HepG2 (cell line): Measurements from ENCODE around the gene POU2F2. TPM values are rescaled to one million over a fixed set of nuclear protein-coding genes. Genes with fewer than 3 reads are reported as not detected.
"Not testable (repeated sequence)": the region's sequence is repeated elsewhere in the genome, so short reads cannot be mapped to it uniquely, and the experiment has no call there.

Experiments used
- ATAC-seq: fragments of 200-7000 bp; cut with Tn5 transposase; 3 replicates; pipeline ENCODE4 v1.9.1; 2020; ENCODE audit warnings: mild to moderate bottlenecking, moderate library complexity
- BruUV-seq: library from RNA; stranded (reverse); fragments of 400-500 nt; replicated peaks from 2 replicates; lab custom pipeline; 2021; lab: Mats Ljungman, UMichigan
- CTCF ChIA-PET: fragments of 300-600 bp; formaldehyde crosslinking; extraction: SDS; loops from one replicate; lab custom pipeline; 2021; ENCODE audit warnings: low total read pairs, inconsistent platforms, low intra/inter-chr PET ratio; lab: Yijun Ruan, JAX
- POLR2A ChIA-PET: fragments of 350-600 bp; sonication (Branson Sonifier 250); formaldehyde crosslinking; loops from one replicate; lab custom pipeline; 2020; ENCODE audit warnings: antibody characterized with exemption, inconsistent platforms; lab: Yijun Ruan, JAX
- DNase-seq: peaks from one replicate; pipeline ENCODE4 v3.0.0-alpha.2; 2015; ENCODE audit warnings: low spot score
- FAIRE-seq: peaks from 3 replicates; lab custom pipeline; 2011; peaks lifted over from hg19 to GRCh38; lab: Jason Lieb, UNC
- H2AFZ ChIP-seq: one replicate; pipeline ENCODE4 v1.6.1; 2011; ENCODE audit warnings: low read length, inconsistent platforms
- H3K27ac ChIP-seq: fragments of 300-600 bp; 3 replicates; pipeline ENCODE4 v1.8.0; 2011; ENCODE audit warnings: mixed run types, mild to moderate bottlenecking, mixed read lengths, low read length, inconsistent platforms; ENCODE audit not compliant: insufficient read depth; ENCODE audit errors: extremely low read length
- H3K27me3 ChIP-seq, 2 experiments: fragments of 200-600 bp in 1 of 2; 2 replicates in 1 of 2; 3 replicates in 1 of 2; pipeline versions ENCODE4 v1.6.0 to v1.8.0; 2011; ENCODE audit warnings: low read length in 2 of 2, mild to moderate bottlenecking in 2 of 2, moderate library complexity in 2 of 2, inconsistent platforms in 1 of 2; ENCODE audit not compliant: insufficient read depth in 2 of 2, control insufficient read depth in 1 of 2
- H3K36me3 ChIP-seq, 2 experiments: fragments of 200-600 bp in 1 of 2; replicated peaks in 1 of 2; 2 replicates in 1 of 2; 3 replicates in 1 of 2; pipeline versions ENCODE4 v1.5.1 to v1.8.0; 2011; ENCODE audit warnings: low read length in 2 of 2, inconsistent platforms in 1 of 2; ENCODE audit not compliant: insufficient read depth in 2 of 2, control insufficient read depth in 1 of 2
- H3K4me1 ChIP-seq: 2 replicates; pipeline ENCODE4 v1.5.1; 2012; ENCODE audit warnings: low read length, inconsistent platforms; ENCODE audit not compliant: insufficient read depth
- H3K4me2 ChIP-seq: 2 replicates; pipeline ENCODE4 v1.6.0; 2011; ENCODE audit warnings: low read depth, low read length, inconsistent platforms
- H3K4me3 ChIP-seq, 3 experiments: fragments of 200-600 bp in 1 of 3; sonication (generic), shearing (Covaris generic) in 1 of 3; replicated peaks in 1 of 3; 2 replicates each; pipeline ENCODE4 v1.5.1; 2011 to 2016; ENCODE audit warnings: low read length in 3 of 3, inconsistent platforms in 2 of 3, low read depth in 2 of 3, mild to moderate bottlenecking in 2 of 3, control low read depth in 1 of 3, mixed read lengths in 1 of 3; ENCODE audit not compliant: insufficient read depth in 1 of 3
- H3K79me2 ChIP-seq: one replicate; pipeline ENCODE4 v1.6.1; 2011; ENCODE audit warnings: low read length, inconsistent platforms; ENCODE audit not compliant: insufficient read depth
- H3K9ac ChIP-seq: 2 replicates; pipeline ENCODE4 v1.6.0; 2011; ENCODE audit warnings: mild to moderate bottlenecking, low read depth, low read length, inconsistent platforms; ENCODE audit not compliant: insufficient read depth
- H3K9me3 ChIP-seq: 2 replicates; pipeline ENCODE4 v1.5.1; 2012; ENCODE audit warnings: mild to moderate bottlenecking, low read length
- H4K20me1 ChIP-seq: 2 replicates; pipeline ENCODE4 v1.6.0; 2011; ENCODE audit warnings: inconsistent platforms, mild to moderate bottlenecking, low read length, moderate library complexity; ENCODE audit not compliant: insufficient read depth
- AKNA ChIP-seq: sonication (generic); formaldehyde crosslinking; IDR thresholded peaks from 2 replicates; pipeline ENCODE4 v1.4.0; 2020; ENCODE audit warnings: missing genetic modification reagents, borderline replicate concordance
- FOSL2 ChIP-seq: sonication (generic); formaldehyde crosslinking; IDR thresholded peaks from 2 replicates; pipeline ENCODE4 v1.4.0; 2020; ENCODE audit warnings: missing genetic modification reagents
- MTA3 ChIP-seq: sonication (generic); formaldehyde crosslinking; IDR thresholded peaks from 2 replicates; pipeline ENCODE4 v1.4.0; 2020; ENCODE audit warnings: missing genetic modification reagents
- ZNF800 ChIP-seq: sonication (generic); formaldehyde crosslinking; IDR thresholded peaks from 2 replicates; pipeline ENCODE4 v1.4.0; 2020; ENCODE audit warnings: missing genetic modification reagents
- ZSCAN25 ChIP-seq: sonication (generic); formaldehyde crosslinking; IDR thresholded peaks from 2 replicates; pipeline ENCODE4 v1.8.0; 2022; ENCODE audit warnings: mild to moderate bottlenecking, missing genetic modification reagents
- WGBS: methylation state at CpG from one replicate; pipeline ENCODE4 v1.1.6; 2017; ENCODE audit warnings: low lambda C conversion rate; 5-methylcytosine and 5-hydroxymethylcytosine counted together
- in situ Hi-C: cut with HindIII; loops from 2 replicates; pipeline ENCODE4 v1.10.0; 2017; ENCODE audit warnings: low pct_unique_long_range_greater_than_20kb; ENCODE audit not compliant: extremely low pct_ligation_motif_present
- intact Hi-C: fragments of 100-400 bp; cut with micrococcal nuclease; formaldehyde crosslinking; loops from one replicate; pipeline ENCODE4 v1.10.0; 2022; ENCODE audit not compliant: unreplicated experiment
- polyA plus RNA-seq, 8 experiments: library from polyadenylated mRNA; depleted of rRNA in 3 of 8; stranded (reverse) in 7 of 8; unstranded in 1 of 8; fragments of >200 nt; fragmentation: Illumina TruSeq in 4 of 8; extraction: Trizol in 4 of 8; gene quantifications; 2 replicates each; pipeline versions ENCODE4 v1.2.1 to v1.2.3, GENCODE V29; 2011 to 2016; ENCODE audit warnings: low read depth in 4 of 8, missing spikeins in 1 of 8, mixed read lengths in 1 of 8; ENCODE audit not compliant: insufficient read depth in 1 of 8
- total RNA-seq, 5 experiments: library from RNA; depleted of rRNA; stranded (reverse); fragments of >200 nt; fragmentation: Illumina TruSeq; extraction: Trizol; gene quantifications; 2 replicates each; pipeline ENCODE4 v1.2.3, GENCODE V29; 2016; ENCODE audit warnings: low read depth in 1 of 5

POU2F2 gene
- total and polyA plus RNA-seq, 2 of the 13 experiments (the other 11 are each of a cell fraction or from before 2014, with no cell fraction given), result 0.09 to 0.17 TPM

GRCh38 chr19:42102877-42103276 is 29.4 kb downstream of the POU2F2 start (continued):
- no peak for TF ChIP-seq ZNF800 (CRISPR knock-in tag)
- TF ChIP-seq ZSCAN25 (CRISPR knock-in tag), result no peak
- no peak for TF ChIP-seq MTA3 (CRISPR knock-in tag)
- no peak for TF ChIP-seq AKNA (CRISPR knock-in tag)

- H3K27ac ChIP-seq, CTCF ChIA-PET, intact Hi-C loops, ATAC-seq, DNase-seq, BruUV-seq, H3K4me2 ChIP-seq, H3K27me3 ChIP-seq, in situ Hi-C loops: not testable (repeated sequence)
- POLR2A ChIA-PET, result interaction anchor here (1.9 kb wide), 1 partner anchor 24 kb away, joined by 4 read pairs; the partner anchor contains the start of gene ZNF574
- peak; percentile 40 for TF ChIP-seq FOSL2 (CRISPR knock-in tag)
- TF ChIP-seq, all 625 proteins: peak for 1; not testable (repeated sequence) for 624
- not testable (repeated sequence) for H4K20me1 ChIP-seq, FAIRE-seq, H3K4me1 ChIP-seq, H3K4me3 ChIP-seq, H3K79me2 ChIP-seq, H2AFZ ChIP-seq, H3K36me3 ChIP-seq, H3K9me3 ChIP-seq, H3K9ac ChIP-seq
- WGBS, result 23% methylated on average over 10 of the region's 10 CpGs
These were observed 32.0 kb downstream of the POU2F2 start for GRCh38 chr19:42100241-42100640.
